Pancreas (tissue), 10 donors: Measurements from ENCODE around the gene GUCY2D. TPM values are rescaled to one million over a fixed set of nuclear protein-coding genes. Genes with fewer than 3 reads are reported as not detected.

Source experiments
- ATAC-seq, 4 donors: fragments of 200-7000 bp; cut with Tn5 transposase; one replicate each; pipeline versions ENCODE4 v1.8.0 to v1.9.1; 2020; ENCODE audit warnings: mild to moderate bottlenecking in 4 of 4, moderate library complexity in 4 of 4
- DNase-seq, 6 donors: peaks; one replicate each; pipeline ENCODE4 v3.0.0-alpha.2; 2020
- FAIRE-seq: peaks from 2 replicates; lab custom pipeline; 2012; peaks lifted over from hg19 to GRCh38; lab: Jason Lieb, UNC
- H3K27ac ChIP-seq, 4 donors: fragments of 200-600 bp; sonication (generic); 1 replicate in 3 of 4; 2 replicates in 1 of 4; pipeline versions ENCODE4 v1.5.0 to v1.8.0; 2020
- H3K27me3 ChIP-seq, 4 donors: fragments of 200-600 bp; one replicate each; pipeline ENCODE4 v1.8.0; 2021
- H3K36me3 ChIP-seq, 3 donors: fragments of 200-600 bp; sonication (generic) in 1 of 3; one replicate each; pipeline versions ENCODE4 v1.5.0 to v1.8.0; 2020 to 2021
- H3K4me1 ChIP-seq, 3 donors: fragments of 200-600 bp; one replicate each; pipeline ENCODE4 v1.8.0; 2021
- H3K4me3 ChIP-seq, 4 donors: fragments of 200-600 bp; sonication (generic) in 2 of 4; one replicate each; pipeline versions ENCODE4 v1.5.0 to v1.8.0; 2020 to 2021
- H3K9me3 ChIP-seq, 4 donors: fragments of 200-600 bp; one replicate each; pipeline ENCODE4 v1.8.0; 2021
- WGBS, 2 donors: extraction: QIAGEN DNeasy Blood & Tissue Kit; methylation state at CpG; one replicate each; pipeline ENCODE4 v1.1.7; 2013; 5-methylcytosine and 5-hydroxymethylcytosine counted together
- intact Hi-C, 3 donors: fragments of 100-400 bp; cut with DNase I; formaldehyde crosslinking; loops; one replicate each; pipeline versions ENCODE4 v1.11.1 to v1.14.2; 2022
- polyA plus RNA-seq, 2 donors: library from polyadenylated mRNA; stranded (reverse); fragments of 200-250 nt; gene quantifications; one replicate each; pipeline ENCODE4 v1.2.3, GENCODE V29; 2013
- total RNA-seq, 6 donors: library from RNA; stranded (reverse); fragmentation: NEBNext Ultra II Directional in 4 of 6; extraction: Animal tissue kit (Norgen Biotek cat#: 25700) in 4 of 6; gene quantifications; one replicate each; pipeline versions ENCODE4 v1.2.1 to v1.2.4, GENCODE V29; 2021 to 2023
- TF ChIP-seq, protein P1 (sequence below), 4 donors: fragments of 200-600 bp; sonication (generic) in 3 of 4; IDR thresholded peaks; one replicate each; pipeline versions ENCODE4 v1.5.0 to v1.8.0; 2021; ENCODE audit warnings: antibody characterized with exemption in 4 of 4
- donor health status: healthy with polysubstance abuse.
- donor health status: DM: no; HTN: no; CAD: no; lungs with moderate emphysema.
- donor health status: DM: no; HTN: no; CAD: no.
- donor health status: control.
- donor health status: control.
- donor health status: Bipolar disorder and iron deficiency.
- donor health status: DM: yes; HTN: yes; CAD: no.
- donor health status: DM: no; HTN: no; CAD: no.
- donor health status: DM: no; HTN: no; CAD: no.
- donor health status: DM: yes; HTN: yes; CAD: no.

GUCY2D gene
- total and polyA plus RNA-seq, 8 donors = 0.02 to 0.47 (median 0.23) TPM; not detected in 2

GRCh38 chr17:7989781-7990655 is 12.4 kb upstream of the GUCY2D start:
- Histone ChIP-seq H3K4me3 (peak overlapping the region; percentile 33 to 61 (median 53)), H3K4me1 (no peaks in the 10 kb centered on the region), H3K36me3 (no peaks in the 10 kb centered on the region), H3K9me3 (no peaks in the 10 kb centered on the region), H3K27ac (peak overlapping the region in 3 of 4 donors; percentile 14 to 77 (median 57)), H3K27me3 (no peaks in the 10 kb centered on the region)
- ATAC-seq (peak; percentile 87 to 96 (median 95)), FAIRE-seq (no peak), DNase-seq (peak; percentile 72 to 99 (median 87))
- WGBS, 2 donors = 3 to 4% methylated on average over 59 of the region's 59 CpGs
- intact Hi-C loops = loop anchor here in 2 of 3 donors (5.0 to 10.0 kb wide), 4 partner anchors 78 to 248 kb away; no protein-coding TSS in a partner anchor
- TF ChIP-seq, protein P1, sequence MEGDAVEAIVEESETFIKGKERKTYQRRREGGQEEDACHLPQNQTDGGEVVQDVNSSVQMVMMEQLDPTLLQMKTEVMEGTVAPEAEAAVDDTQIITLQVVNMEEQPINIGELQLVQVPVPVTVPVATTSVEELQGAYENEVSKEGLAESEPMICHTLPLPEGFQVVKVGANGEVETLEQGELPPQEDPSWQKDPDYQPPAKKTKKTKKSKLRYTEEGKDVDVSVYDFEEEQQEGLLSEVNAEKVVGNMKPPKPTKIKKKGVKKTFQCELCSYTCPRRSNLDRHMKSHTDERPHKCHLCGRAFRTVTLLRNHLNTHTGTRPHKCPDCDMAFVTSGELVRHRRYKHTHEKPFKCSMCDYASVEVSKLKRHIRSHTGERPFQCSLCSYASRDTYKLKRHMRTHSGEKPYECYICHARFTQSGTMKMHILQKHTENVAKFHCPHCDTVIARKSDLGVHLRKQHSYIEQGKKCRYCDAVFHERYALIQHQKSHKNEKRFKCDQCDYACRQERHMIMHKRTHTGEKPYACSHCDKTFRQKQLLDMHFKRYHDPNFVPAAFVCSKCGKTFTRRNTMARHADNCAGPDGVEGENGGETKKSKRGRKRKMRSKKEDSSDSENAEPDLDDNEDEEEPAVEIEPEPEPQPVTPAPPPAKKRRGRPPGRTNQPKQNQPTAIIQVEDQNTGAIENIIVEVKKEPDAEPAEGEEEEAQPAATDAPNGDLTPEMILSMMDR (IDR thresholded peaks at IDR 0.05) = peak; percentile 90 to 94 (median 92)

DNA sequence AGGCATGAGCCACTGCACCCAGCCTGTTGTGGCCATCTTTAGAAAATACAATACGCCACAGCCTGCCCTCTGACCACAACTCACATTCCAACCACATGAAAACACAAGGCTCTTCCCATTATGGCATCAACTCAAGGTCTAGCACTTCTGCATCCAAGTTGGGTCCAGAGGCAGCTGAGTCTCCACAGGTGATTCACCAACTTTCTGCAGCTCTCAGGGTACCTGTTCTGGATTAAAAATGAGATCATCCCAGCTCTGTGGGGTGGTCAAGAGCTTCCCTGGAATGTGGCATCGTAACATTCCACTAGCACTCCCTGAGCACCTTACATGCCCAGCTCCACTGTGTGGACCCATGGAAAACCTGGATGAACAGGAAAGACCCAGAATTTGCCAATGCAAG is 9.9 kb upstream of the GUCY2D start:
- H3K36me3 ChIP-seq = no peaks in the 10 kb centered on the region
- no peaks in the 10 kb centered on the region for H3K9me3 ChIP-seq
- H3K4me3 ChIP-seq = no peak overlapping the region
- ATAC-seq (no peak), DNase-seq (no peak), FAIRE-seq (no peak)
- intact Hi-C loops = loop anchor here in 1 of 3 donors (5.0 kb wide), 1 partner anchor 80 kb away; no protein-coding TSS in a partner anchor
- H3K4me1 ChIP-seq = no peaks in the 10 kb centered on the region
- TF ChIP-seq, protein P1 (IDR thresholded peaks at IDR 0.05) = no peak
- no peak overlapping the region for H3K27ac ChIP-seq
- 76 to 80% methylated on average over 2 of the region's 2 CpGs for WGBS, 2 donors
- no peaks in the 10 kb centered on the region for H3K27me3 ChIP-seq

DNA sequence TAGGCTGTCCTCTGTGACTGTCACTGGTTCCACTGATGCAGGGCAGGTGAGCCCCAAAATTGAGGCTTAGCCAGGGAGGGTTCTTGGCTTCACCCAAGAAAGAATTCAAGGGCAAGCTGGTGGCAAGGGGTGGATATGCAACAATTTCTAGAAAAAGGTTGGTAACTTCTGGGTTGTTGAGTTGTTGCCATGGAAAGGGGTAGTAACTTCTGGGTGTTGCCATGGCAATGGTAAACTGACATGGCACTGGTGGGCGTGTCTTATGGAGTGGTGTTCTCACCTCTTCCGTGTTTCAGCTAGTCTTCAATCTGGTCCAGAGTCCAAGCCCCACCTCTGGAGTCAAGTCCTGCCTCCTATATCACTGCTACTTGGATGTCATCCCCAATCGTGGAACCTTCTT is 9.5 kb upstream of the GUCY2D start:
- no peak for FAIRE-seq

DNA sequence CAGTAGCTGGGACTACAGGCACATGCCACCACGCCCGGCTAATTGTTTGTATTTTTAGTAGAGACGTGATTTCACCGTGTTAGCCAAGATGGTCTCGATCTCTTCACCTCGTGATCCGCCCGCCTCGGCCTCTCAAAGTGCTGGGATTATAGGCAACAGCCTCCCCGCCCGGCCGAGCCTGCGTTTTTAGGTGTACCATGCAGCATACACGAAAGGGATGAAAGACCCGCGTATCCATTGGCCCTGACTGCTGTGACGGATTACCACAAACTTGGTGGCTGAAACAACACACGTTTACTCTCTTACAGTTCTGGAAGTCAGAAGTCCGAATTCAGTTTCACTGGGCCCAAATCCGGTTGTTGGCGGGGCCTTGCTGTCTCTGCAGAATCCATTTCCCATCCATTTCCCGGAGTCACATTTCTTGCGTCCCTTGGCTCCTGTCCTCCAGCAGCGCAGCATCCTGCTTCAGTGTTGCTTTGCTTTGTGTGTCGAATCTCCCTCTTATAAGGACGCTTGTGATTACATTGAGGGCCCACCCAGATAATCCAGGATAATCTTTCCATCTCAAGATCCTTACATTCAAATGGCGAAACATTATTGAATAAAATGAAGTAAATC is 8.3 kb upstream of the GUCY2D start:
- DNase-seq (no peak), FAIRE-seq (no peak), ATAC-seq (no peak)
- Histone ChIP-seq H3K27ac (no peak overlapping the region), H3K36me3 (no peaks in the 10 kb centered on the region), H3K9me3 (no peaks in the 10 kb centered on the region), H3K4me3 (no peak overlapping the region), H3K27me3 (no peaks in the 10 kb centered on the region), H3K4me1 (no peaks in the 10 kb centered on the region)
- TF ChIP-seq, protein P1 (IDR thresholded peaks at IDR 0.05) = no peak
- WGBS, 2 donors = 82 to 86% methylated on average over 27 of the region's 27 CpGs
- intact Hi-C loops = loop anchor here in 1 of 3 donors (5.0 kb wide), 1 partner anchor 82 kb away; no protein-coding TSS in a partner anchor

More for the DNA sequence above, 9.5 kb upstream of the GUCY2D start:
- Histone ChIP-seq H3K27me3 (no peaks in the 10 kb centered on the region), H3K36me3 (no peaks in the 10 kb centered on the region), H3K4me3 (no peak overlapping the region), H3K9me3 (no peaks in the 10 kb centered on the region), H3K4me1 (no peaks in the 10 kb centered on the region), H3K27ac (no peak overlapping the region)
- WGBS, 2 donors = 49 to 52% methylated on average over 3 of the region's 3 CpGs
- intact Hi-C loops = loop anchor here in 1 of 3 donors (5.0 kb wide), 1 partner anchor 81 kb away; no protein-coding TSS in a partner anchor
- ATAC-seq (no peak), DNase-seq (no peak)
- TF ChIP-seq, protein P1 (IDR thresholded peaks at IDR 0.05) = no peak
